Esophagus squamous epithelium (tissue), 5 donors: ENCODE results near the gene PLA2G4F. TPM values are rescaled to one million over a fixed set of nuclear protein-coding genes. Genes with fewer than 3 reads are reported as not detected.

Experiments
- DNase-seq: peaks from one replicate; lab custom pipeline; 2025; lab: John Stamatoyannopoulos, UW
- H3K27ac ChIP-seq, 4 donors: fragments of 200-600 bp; sonication (generic); one replicate each; pipeline ENCODE4 v1.5.1; 2016 to 2019; ENCODE audit warnings: mild to moderate bottlenecking in 1 of 4
- H3K27me3 ChIP-seq, 4 donors: fragments of 200-600 bp; sonication (generic); 1 replicate in 3 of 4; 2 replicates in 1 of 4; pipeline versions ENCODE4 v1.5.1 to v1.6.0; 2017 to 2021; ENCODE audit warnings: antibody characterized with exemption in 1 of 4
- H3K36me3 ChIP-seq, 3 donors: fragments of 200-600 bp; sonication (generic); one replicate each; pipeline ENCODE4 v1.5.1; 2016 to 2019
- H3K4me1 ChIP-seq, 3 donors: fragments of 200-600 bp; sonication (generic); one replicate each; pipeline ENCODE4 v1.5.1; 2017 to 2019
- H3K4me3 ChIP-seq, 4 donors: fragments of 200-600 bp; sonication (generic); 1 replicate in 3 of 4; 2 replicates in 1 of 4; pipeline ENCODE4 v1.5.1; 2016 to 2019; ENCODE audit warnings: mild to moderate bottlenecking in 2 of 4, moderate library complexity in 1 of 4
- H3K9me3 ChIP-seq, 3 donors: fragments of 200-600 bp; sonication (generic); one replicate each; pipeline ENCODE4 v1.5.1; 2016 to 2019
- POLR2A ChIP-seq, 4 donors: fragments of 450-650 bp; IDR thresholded peaks; one replicate each; pipeline ENCODE4 v1.6.1; 2017; ENCODE audit warnings: antibody characterized with exemption in 4 of 4, mild to moderate bottlenecking in 4 of 4, moderate library complexity in 3 of 4
- WGBS, 2 donors: methylation state at CpG; one replicate each; pipeline ENCODE4 v1.1.5; 2018; 5-methylcytosine and 5-hydroxymethylcytosine counted together
- intact Hi-C: fragments of 100-400 bp; cut with DNase I; formaldehyde crosslinking; loops from one replicate; pipeline ENCODE4 v1.15.0; 2022
- total RNA-seq, 4 donors: library from RNA; depleted of rRNA; stranded (reverse); fragments of >200 nt; gene quantifications; one replicate each; pipeline ENCODE4 v1.1.0, GENCODE V29; 2016
- TF ChIP-seq, protein P1 (sequence below), 6 experiments: fragments of 450-650 bp in 4 of 6; fragments of 200-600 bp in 2 of 6; sonication (generic) in 2 of 6; IDR thresholded peaks; one replicate each; pipeline ENCODE4 v1.5.1; 2016 to 2019; ENCODE audit warnings: antibody characterized with exemption in 6 of 6, mild to moderate bottlenecking in 4 of 6, moderate library complexity in 4 of 6
- donor health status: DM: yes; HTN: yes; CAD: no.

PLA2G4F gene
- total RNA-seq, 4 donors from 2014 or later: 7.4 to 28.2 (median 21.2) TPM

GRCh38 chr15:42155546-42156242, 742 bp downstream of the PLA2G4F start:
- TF ChIP-seq, protein P1, sequence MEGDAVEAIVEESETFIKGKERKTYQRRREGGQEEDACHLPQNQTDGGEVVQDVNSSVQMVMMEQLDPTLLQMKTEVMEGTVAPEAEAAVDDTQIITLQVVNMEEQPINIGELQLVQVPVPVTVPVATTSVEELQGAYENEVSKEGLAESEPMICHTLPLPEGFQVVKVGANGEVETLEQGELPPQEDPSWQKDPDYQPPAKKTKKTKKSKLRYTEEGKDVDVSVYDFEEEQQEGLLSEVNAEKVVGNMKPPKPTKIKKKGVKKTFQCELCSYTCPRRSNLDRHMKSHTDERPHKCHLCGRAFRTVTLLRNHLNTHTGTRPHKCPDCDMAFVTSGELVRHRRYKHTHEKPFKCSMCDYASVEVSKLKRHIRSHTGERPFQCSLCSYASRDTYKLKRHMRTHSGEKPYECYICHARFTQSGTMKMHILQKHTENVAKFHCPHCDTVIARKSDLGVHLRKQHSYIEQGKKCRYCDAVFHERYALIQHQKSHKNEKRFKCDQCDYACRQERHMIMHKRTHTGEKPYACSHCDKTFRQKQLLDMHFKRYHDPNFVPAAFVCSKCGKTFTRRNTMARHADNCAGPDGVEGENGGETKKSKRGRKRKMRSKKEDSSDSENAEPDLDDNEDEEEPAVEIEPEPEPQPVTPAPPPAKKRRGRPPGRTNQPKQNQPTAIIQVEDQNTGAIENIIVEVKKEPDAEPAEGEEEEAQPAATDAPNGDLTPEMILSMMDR (IDR thresholded peaks at IDR 0.05): no peak
- TF ChIP-seq POLR2A (IDR thresholded peaks at IDR 0.05): no peak
- peak overlapping the region; percentile 67 to 83 (median 76) for H3K27ac ChIP-seq
- peak overlapping the region; percentile 32 to 58 (median 44) for H3K4me3 ChIP-seq
- no peaks in the 10 kb centered on the region for H3K27me3 ChIP-seq
- peaks cover 0 to 21% (median 20%) of the 10 kb centered on the region in 3 donors for H3K36me3 ChIP-seq
- DNase-seq: no peak
- 18 to 42% methylated on average over 8 to 10 of the region's 27 CpGs for WGBS, 2 donors
- no peaks in the 10 kb centered on the region for H3K9me3 ChIP-seq
- H3K4me1 ChIP-seq: peaks cover 12 to 82% (median 32%) of the 10 kb centered on the region in 3 donors
- intact Hi-C loops: no loop called here

- Histone ChIP-seq H3K27ac (no peak overlapping the region), H3K9me3 (no peaks in the 10 kb centered on the region), H3K27me3 (no peaks in the 10 kb centered on the region), H3K4me1 (peaks cover 12 to 89% (median 32%) of the 10 kb centered on the region in 3 donors), H3K36me3 (peaks cover 0 to 14% (median 12%) of the 10 kb centered on the region in 3 donors), H3K4me3 (peak overlapping the region; percentile 32 to 58 (median 44))
- 62 to 66% methylated on average over 14 of the region's 14 CpGs for WGBS, 2 donors
- DNase-seq: no peak
- TF ChIP-seq, protein P1 (IDR thresholded peaks at IDR 0.05): no peak
- intact Hi-C loops: no loop called here
Observed at GRCh38 chr15:42154956-42155355, 1.5 kb downstream of the PLA2G4F start.

- intact Hi-C loops: no loop called here
- Histone ChIP-seq H3K27ac (peak overlapping the region; percentile 28 to 44 (median 35)), H3K36me3 (peaks cover 0 to 8% (median 6%) of the 10 kb centered on the region in 3 donors), H3K4me1 (peaks cover 12 to 90% (median 32%) of the 10 kb centered on the region in 3 donors), H3K27me3 (no peaks in the 10 kb centered on the region), H3K4me3 (peak overlapping the region in 1 of 4 donors; percentile 45), H3K9me3 (no peaks in the 10 kb centered on the region)
- no peak for DNase-seq
- TF ChIP-seq, protein P1 (IDR thresholded peaks at IDR 0.05): no peak
- TF ChIP-seq POLR2A (IDR thresholded peaks at IDR 0.05): no peak
- 45 to 72% methylated on average over 7 to 14 of the region's 16 CpGs for WGBS, 2 donors
Observed at GRCh38 chr15:42154212-42154941, 2.1 kb downstream of the PLA2G4F start.

DNA sequence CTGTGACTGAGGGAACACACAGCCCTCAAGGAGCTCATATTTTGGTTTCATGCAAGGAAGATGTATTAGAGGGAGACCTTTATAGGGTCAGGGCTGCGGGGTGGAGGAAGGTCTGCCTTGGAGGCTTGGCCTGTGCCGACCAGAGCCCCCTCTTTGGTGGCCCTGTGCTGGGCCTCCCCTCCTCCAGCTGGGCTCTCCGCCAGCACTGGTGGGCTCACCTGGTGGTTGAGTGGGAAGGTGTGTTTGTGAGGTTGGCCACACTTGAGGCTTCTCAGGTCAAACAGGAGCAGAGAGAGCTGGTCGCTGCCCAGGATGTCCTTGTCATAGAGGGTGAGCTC, 2.6 kb downstream of the PLA2G4F start:
- 77 to 100% methylated on average over 1 to 3 of the region's 4 CpGs for whole genome bisulfite sequencing, 2 donors
- no peaks in the 10 kb centered on the region for H3K27me3 ChIP-seq
- H3K4me3 ChIP-seq: no peak overlapping the region
- DNase-seq: no peak
- intact Hi-C loops: no loop called here
- peaks cover 12 to 86% (median 32%) of the 10 kb centered on the region in 3 donors for H3K4me1 ChIP-seq
- TF ChIP-seq POLR2A (IDR thresholded peaks at IDR 0.05): no peak
- TF ChIP-seq, protein P1 (IDR thresholded peaks at IDR 0.05): no peak
- peaks cover 0 to 2% (median 2%) of the 10 kb centered on the region in 3 donors for H3K36me3 ChIP-seq
- no peak overlapping the region for H3K27ac ChIP-seq
- H3K9me3 ChIP-seq: no peaks in the 10 kb centered on the region
